ENCODE measurements around the gene BARX1.

Gene BARX1

DNA sequence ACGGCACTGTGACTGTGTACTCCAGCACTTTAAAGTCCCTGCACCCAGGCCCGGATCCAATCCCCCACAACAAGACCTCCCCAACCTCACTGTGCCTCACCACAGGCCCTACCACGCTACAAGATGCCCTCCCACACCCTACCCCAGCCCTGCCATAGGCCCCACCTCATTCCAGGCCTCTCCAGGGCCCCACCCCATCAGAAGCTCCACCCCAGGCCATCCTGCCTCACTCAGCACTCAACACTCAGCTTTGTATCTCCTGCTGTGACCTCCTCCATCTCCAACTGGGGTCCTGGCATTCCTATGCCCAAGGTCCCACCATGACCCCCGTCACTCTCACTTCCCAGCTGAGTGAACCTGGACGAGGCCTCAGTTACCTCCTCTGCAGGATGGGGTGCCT lies 38.8 kb downstream of the BARX1 start:
- DNase-seq = no peak

- no peak for DNase-seq
Observed at GRCh38 chr9:93911801-93912554, 43.2 kb downstream of the BARX1 start.

GRCh38 chr9:93911136-93911745 lies 43.9 kb downstream of the BARX1 start:
- DNase-seq = no peak

DNA sequence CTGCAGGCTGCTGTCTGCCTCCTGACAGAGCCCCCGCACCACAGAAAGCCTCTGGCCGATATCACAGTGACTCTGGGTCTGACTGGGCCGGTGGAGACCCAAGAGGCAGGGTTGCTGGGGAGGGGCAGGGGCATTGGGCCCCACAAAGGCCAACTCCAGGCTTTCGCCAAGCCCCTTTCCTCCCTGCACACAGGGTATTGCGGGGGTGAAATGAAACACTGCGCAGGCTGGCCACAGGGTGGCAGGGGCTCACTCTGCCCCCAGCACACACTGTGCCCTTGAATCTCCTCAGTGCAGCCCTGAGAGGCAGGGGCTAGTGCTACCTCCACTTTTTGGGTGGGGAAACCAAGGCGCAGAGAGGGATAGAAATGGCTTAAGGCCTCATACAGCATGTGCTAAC lies 44.6 kb downstream of the BARX1 start:
- no peak for DNase-seq

DNA sequence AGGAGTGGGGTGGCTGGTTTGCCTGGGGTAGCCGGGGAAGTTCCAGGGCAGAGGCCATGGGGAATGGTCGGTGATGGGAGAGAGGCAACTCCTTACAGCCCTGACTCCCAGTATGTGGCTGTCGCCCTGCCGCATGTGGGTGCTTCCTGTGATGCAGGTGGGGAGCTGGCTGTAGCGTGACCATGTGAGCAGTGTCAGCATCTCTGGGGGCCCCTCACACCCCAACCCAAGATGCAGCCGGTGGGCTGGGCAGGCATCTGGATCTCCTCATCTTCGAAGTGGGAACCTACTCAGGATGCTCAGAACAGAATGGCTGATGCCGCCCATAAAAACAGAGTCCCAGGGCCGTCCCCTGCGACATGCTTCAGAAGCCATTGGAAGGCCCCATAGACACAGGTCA lies 45.0 kb downstream of the BARX1 start:
- DNase-seq = no peak

GRCh38 chr9:93909242-93909616 lies 45.9 kb downstream of the BARX1 start:
- DNase-seq = no peak

DNA sequence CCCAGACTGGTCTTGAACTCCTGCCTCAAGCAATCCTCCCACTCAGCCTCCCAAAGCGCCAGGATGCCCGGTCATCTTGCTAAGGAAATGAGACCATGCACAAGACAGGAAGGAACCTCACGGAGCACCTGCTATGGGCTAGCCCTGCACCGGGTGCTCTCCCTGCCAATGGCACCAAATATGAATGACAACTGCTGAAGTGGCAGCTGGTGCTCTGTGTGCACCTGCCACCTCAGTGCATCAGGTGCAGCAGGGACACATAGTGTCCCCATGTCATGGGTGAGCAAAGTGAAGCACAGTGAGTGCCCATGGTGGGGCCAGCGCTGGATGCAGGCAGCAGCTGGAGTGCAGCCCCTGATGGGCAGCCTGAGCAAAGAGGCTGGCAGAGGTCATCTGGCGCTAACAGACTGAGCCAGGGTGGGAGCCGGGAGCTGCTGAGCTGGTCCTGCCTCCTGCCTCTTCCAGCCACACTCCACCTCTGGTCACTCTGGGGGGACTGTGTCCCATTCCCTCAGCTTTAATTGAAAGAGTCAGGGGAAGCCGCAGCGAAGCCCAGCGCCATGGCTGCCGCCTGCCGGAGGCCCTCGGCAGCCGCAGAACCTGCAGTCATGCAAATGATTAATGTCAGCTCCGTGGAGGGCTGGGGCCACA lies 46.4 kb downstream of the BARX1 start:
- DNase-seq = no peak

GRCh38 chr9:93907551-93908199 lies 47.5 kb downstream of the BARX1 start:
- DNase-seq = no peak

- DNase-seq = no peak
Observed at GRCh38 chr9:93906195-93906880, 48.8 kb downstream of the BARX1 start.

DNA sequence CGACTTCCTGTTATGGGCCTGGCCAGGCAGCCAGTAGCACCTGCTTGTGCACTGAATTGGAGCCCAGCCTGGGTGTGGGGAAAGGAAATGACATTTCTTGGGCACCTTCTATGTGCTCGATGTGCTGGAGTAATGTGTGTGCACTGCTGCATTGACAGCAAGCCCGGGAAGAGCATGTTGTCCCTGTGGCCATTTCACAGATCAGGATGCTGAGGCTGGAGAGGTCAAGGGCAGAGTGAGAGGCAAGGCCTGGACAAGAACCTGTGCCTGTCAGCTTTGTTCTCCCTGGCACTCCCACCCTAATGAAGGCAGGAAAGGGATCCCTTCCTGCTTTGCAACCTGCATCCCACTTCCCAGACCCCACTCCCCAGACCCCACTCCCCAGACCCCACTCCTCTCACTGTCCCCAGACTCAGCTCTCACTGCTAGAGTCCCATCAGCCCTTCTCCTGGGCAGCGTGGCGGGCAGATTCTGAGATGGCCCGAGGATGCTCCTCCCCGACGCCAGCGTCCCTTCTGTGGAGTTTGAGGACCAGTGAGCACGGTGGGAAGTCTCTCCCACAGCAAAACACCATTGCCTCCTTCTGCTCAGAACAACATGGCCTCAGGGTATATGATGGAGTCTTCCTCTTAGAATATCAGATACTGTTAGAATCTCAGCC lies 49.6 kb downstream of the BARX1 start:
- DNase-seq = no peak

DNA sequence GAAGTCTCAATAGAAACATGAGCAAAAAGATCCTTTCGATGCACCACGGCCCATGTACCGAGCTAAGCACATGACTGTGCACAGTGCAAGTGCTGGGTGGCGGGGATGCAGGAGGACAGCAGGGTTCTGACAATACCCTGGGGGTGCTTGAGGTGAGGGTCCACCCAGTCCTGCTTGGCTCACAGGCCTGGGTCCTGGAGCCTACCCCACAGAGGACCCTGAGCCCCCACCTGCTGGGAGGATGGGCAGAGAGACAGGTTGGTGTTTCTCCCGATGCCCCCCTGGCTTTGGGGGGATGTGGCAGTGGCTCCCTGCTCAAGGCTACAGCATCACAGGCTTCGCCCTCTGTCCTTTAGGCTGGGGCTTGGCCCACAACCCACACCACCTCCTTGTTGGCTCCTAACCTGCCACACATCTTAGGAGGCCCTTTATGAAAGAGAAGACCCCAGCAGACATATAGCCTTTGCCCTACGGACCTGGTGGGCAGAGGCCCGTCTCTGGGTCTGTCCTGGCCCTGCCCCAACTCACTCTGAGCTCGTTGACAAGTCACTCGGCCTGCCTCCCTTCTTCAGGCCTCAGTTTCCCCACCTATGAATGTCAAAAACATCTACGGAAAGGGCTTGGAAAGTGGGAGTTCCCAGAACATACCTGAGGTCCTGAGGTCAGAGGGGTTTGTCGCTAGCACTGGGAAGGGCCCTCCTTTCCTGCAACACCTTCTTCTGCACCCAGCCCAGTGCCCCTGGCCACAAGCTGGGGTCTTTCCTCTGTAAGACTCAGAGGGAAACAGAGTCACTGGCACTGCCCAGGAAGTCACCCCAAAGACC lies 50.3 kb downstream of the BARX1 start:
- no peak for DNase-seq

DNA sequence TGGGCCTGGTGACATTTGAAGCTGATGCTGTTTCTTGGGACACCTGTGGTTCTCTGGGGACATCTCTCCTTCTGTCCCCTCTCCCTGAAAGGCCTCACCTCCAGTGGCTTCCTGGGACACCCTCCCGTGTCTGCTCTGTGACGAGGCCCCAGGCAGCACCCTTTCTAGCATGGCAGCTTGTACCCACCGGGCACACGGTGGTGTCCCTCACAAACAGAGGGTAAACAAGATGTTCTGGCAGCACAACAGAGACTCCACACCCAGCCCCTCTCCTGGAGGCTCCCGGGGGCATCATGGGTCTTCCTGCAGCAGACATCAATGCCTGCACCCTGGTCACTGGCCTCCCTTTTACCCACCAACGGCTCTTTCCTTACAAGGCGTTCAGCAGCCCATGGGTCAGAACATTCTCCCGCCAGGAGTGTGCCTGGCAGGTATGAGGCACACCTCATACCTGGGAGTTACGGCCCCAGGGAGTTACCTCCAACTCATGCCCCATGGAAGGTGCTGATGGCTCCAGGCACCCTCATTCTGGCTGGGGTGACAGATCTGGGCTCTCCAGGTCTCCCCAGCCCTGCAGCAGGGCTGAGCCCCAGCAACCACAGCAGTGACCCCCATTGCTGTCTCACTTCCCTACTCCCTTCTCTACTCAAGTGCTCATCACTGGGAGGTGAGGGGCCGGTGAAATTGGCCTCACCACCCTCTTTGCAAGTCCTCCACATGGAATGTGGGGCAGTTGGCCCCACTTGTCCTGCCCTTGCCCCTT lies 51.1 kb downstream of the BARX1 start:
- DNase-seq = no peak

DNA sequence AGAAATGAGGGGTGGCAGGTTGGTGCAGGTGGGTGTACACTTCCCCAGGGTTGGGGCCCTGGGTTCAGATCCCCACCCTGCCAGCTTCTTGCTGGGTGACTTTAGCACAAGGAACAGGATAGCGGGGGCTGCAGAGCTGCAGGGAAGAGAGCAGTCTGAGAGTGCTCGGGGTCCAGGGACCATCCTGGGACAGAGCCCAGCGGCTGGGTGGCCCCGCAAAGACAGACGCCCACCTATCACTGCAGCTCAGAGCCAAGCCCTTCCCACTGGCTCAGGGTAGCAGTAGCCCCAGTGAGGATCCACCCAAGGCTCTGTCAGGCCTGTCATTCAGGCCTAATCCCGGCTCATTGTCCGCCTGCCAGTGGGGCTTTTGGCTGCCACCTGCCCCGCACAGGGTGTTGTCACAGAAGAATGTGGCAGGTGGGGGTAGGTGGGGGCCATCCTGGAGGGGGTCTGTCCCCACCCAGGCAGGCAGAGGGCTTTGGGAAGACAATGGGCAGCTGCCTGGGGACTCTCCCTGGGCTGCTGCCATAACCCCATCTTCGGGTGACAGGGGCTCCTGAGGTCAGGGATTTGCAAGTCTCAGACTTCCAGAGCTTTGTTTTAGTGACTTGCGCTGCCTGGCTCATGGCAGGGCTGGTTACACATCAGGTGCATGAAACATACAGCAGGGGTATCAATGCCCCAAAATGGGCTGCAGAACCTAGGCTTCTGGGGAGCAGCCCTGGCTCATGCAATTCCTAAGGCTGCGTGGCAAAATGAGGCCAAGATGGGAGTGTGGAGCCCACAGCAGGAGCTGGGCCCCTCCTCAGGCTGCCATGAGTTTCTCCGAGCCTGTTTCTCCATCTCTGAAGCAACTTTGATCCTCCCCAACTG lies 52.1 kb downstream of the BARX1 start:
- no peak for DNase-seq

DNA sequence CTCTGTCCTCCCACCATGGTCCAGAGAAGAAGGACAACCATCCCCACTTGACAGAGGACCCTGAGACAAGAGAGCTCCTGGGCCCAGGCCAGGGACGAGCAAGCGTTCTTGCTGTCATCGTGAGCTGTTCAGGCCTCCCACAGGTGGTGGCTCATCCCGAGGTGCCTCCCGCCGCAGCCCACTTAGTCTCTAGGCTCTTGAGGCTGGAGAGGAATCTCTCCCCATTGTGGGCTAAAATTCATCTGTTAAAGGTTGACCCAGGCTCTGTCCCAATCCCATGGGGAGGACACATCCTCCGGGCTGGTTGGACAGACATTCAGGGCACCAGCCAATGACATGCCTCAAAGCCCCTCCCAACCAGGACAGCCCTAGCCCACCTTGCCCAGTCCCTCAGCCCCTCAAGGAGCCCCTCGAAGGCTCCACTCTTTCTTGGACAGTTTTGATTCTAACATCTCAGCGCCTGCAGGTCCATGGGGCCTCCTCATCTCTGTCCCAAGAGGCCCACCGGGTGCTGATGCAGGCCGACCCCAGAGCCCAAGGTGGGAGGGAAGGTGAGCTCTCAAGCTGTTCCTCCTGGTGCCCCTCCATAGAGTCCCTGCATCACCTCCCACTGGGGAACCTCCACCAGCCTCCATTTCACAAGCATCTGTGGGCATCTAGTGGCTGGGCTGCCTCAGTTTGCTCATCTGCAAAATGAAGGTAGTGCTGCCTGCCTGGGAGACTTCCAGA lies 52.9 kb downstream of the BARX1 start:
- no peak for DNase-seq

All from NCI-H226 (cell line).